ENCODE data around the gene SMIM3.
"Not testable (repeated sequence)": the region's sequence is repeated elsewhere in the genome, so short reads cannot be mapped to it uniquely, and the experiment has no call there.

The SMIM3 gene

DNA sequence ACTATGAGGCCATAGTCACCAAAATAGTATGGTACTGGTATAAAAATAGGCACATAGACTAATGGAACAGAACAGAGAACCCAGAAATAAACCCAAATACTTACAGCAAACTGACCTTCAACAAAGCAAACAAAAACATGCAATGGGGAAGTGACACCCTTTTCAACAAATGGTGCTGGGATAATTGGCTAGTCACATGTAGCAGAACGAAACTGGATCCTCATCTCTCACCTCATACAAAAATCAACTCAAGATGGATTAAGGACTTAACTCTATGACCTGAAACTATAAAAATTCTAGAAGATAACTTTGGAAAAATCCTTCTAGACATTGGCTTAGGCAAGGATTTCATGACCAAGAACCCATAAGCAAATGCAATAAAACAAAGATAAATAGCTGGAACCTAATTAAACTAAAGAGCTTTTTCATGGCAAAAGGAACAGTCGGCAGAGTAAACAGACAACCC is 14.9 kb downstream of the SMIM3 start:
- DNase-seq (ENCODE audit: low read depth) = not testable (repeated sequence)

DNA sequence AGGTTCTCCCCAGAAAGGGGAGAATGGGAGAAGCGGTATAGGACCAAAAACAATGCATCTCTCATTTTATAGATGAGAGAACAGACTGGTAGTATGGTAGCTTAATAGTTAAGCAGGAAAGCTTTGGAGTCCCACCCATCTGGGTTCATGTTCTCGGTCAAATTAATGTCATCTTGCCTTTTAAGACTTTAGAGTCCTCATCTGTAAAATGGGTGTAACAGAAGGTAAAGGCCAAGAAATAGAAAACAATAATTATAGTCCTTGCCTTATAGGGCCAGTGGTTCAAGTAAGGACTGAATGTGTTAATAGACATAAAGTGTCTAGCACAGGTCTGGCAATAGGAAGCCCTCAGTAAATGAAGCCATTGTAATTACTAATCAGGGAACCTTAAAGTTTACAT is 16.4 kb downstream of the SMIM3 start:
- DNase-seq (ENCODE audit: low read depth) = no peak

DNA sequence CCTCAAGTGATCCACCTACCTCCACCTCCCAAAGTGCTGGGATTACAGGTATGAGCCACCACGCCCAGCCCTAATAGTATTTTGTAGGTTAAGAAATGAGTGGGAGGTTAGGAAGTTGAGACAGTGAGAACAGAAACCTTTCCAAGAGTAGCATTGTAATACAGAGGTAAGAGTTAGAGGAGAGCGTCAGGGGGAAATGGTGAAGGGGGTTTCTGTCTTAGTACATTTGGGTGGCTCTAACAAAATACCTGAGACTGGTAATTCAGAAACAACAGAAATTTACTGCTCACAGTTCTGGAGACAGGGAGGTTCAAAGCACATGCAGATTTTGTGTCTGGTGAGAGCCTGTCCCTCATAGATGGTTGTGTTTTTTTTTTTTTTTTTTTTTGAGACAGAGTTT is 18.8 kb downstream of the SMIM3 start:
- no peak for DNase-seq (ENCODE audit: low read depth)

DNA sequence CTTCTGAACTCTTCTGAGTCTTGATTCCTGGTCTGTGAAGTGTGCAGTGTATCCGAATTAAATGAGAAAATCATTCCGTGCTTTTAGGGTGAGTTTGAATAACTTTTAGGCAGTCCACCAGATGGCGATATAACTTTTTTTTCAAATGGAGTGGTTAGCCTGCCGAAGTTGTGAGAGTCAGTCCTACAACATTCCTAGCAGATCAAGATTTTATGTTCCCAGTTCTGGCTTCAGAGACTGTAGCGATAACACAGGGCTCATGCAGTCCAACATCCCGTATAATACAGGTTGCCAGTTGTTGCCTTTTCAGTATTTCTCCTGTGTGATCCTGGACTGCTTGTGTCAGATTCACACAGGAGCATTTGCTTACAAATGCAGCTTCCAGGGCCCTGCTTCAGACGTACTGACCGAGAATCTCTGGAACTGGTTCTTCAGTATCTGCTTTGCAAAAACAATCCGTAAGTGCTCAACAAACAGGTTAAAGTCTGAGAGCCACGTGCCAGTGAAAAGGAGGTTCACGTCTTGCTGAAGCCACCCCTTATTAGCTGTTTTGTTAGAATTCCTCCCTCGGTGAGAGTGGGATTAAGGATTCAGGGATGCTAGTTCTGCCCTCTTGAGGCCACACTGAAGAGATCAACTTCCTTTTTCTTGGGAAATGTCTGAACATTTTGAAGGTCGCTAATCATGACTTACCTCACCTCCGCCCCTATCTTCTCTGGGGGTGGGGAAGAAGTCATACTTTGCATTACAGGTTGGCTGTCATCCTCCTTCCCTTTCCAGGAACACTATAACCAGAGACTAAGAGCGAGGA is 22.8 kb downstream of the SMIM3 start:
- DNase-seq (ENCODE audit: low read depth) = peak; percentile 43

DNA sequence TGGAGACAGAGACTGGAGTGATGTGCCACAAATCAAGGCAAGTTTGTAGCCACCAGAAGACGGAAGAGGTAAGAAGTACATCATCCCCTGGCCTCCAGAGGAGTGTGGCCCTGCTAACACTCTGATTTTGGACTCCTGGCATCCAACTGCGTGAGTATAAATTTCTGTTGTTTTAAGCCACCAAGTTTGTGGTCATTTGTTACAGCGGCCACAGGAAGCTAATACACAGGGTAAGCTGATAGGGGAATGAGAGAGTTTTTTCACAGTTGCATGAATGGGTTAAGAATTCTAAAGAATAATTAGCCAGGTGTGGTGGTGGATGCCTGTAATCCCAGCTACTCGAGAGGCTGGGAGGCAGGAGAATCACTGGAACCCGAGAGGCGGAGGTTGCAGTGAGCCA is 25.8 kb downstream of the SMIM3 start:
- DNase-seq (ENCODE audit: low read depth) = no peak

DNA sequence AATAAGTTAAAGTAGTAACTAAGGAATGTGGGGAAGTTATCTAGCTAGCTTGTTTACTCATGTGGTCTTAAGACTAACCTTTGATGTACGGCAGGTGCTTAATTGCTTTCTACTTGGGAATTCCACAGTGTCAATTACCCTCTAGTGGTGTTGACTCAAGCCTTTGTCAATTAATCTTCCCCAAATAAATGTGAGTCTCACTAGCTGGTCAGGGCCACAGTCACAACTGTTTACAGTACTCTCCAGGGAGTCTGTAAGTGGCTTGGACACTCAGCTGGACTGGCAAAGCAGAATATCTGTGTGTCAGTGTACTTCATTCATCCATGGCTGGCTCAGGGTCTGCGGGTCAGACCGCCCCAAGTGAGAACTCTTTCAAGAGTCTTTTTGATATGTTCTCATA is 30.8 kb downstream of the SMIM3 start:
- DNase-seq (ENCODE audit: low read depth) = no peak

DNA sequence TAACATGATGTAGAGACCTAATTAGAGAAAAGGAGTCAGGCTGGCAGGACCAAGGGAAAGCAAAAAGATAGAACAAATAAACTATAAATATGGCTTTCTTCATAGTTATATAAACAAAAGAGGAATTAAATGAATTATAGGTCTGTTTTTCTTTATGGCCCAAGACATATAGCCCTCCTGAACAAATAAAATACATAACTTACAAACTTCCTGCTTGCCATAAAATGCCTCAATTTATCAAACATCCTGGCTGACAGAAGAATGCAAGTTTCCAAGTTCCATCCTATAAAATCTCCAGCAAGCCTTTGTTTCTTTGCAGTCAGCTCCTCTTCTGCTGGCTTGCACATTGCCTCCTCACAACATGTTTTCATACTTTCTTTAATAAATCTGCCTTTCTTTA is 36.5 kb downstream of the SMIM3 start:
- no peak for DNase-seq (ENCODE audit: low read depth)

DNA sequence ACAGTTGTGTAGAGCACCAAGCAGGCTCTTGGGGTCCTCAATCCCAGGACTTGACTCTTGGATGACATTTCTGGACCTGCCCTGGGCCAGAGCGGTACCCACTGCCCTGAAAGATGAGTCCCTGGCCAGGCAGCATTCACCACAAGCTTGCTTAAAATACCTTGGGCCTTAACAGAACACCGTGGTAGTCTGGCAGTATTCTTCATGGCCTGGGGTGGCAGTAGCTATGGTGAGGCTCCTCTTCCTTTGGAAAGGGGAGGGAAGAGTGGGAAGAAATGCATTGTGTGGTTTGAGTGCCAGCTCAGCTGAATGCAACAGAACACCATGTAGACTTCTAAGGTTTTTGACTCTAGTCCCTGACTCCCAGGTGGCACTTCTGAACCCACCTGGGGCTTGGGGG is 38.4 kb downstream of the SMIM3 start:
- no peak for DNase-seq (ENCODE audit: low read depth)

DNA sequence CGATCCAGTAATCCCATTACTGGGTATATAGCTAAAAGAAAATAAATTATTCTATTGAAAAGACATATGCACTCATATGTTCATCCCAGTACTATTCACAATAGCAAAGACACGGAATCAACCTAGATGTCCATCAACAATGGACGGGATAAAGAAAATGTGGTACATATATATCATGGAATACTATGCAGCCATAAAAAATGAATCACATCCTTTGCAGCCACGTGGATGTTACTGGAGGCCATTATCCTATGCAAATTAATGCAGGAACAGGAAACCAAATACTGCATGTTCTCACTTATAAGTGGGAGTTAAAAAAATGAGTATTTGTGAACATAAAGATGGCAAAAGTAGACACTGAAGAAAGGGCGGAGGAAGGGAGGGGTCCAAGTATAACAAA is 51.2 kb downstream of the SMIM3 start:
- no peak for DNase-seq (ENCODE audit: low read depth)

DNA sequence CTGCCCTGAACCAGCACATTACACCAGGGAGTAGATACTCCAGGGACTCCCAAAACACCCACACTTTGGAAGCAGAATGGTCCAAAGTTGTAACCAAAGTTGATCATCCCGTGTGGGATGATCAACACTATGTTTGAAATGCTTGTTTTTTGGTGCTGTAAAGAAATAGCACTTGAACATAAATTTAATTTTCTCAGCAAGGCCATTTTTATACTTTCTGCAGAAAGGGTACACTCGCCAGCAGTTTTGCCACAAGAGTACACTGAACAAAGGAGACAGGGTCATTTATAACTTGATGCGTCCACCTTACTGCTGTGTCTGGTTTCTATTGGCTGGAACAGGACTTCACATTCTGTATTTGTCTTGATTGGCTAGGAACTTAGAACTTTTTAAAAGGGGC is 53.3 kb downstream of the SMIM3 start:
- DNase-seq (ENCODE audit: low read depth) = not testable (repeated sequence)

DNA sequence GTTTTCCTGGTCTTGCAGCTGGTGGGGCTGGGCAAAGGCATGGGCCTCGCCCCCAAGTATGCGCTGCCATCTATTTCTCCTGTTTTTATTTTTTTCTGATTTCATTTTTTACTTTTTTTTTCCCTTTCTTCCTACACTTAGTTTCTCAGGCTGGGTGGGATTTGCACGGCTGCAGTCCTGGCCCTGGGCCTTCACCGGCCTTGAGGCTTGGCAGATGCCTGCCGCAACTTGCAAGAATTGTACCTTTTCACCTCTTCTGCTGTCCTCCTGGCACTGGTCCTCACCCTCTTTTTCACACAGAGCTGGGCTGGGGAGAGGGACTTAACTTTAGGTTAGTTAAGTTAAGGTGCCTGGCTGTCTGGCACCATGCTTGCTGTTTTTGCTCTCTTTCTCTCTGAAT is 57.5 kb downstream of the SMIM3 start:
- no peak for DNase-seq (ENCODE audit: low read depth)

DNA sequence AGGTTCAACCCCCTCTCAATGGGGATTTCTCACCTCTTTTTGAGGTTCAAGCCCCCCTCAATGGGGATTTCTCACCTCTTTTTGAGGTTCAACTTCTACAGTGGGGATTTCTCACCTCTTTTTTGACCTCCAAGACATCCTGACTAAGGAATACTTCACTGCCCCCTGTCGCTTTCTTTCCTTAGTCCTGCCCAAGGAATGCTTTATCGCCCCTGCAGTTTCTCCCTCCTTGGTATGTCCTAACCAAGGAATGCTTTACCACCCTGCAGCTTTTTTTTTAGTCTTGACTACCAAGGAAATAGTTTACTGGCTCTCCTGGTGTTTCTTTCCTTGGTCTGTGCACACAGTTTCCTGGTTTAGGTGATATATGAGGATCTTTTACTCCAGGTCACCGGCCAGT is 58.1 kb downstream of the SMIM3 start:
- no peak for DNase-seq (ENCODE audit: low read depth)

DNA sequence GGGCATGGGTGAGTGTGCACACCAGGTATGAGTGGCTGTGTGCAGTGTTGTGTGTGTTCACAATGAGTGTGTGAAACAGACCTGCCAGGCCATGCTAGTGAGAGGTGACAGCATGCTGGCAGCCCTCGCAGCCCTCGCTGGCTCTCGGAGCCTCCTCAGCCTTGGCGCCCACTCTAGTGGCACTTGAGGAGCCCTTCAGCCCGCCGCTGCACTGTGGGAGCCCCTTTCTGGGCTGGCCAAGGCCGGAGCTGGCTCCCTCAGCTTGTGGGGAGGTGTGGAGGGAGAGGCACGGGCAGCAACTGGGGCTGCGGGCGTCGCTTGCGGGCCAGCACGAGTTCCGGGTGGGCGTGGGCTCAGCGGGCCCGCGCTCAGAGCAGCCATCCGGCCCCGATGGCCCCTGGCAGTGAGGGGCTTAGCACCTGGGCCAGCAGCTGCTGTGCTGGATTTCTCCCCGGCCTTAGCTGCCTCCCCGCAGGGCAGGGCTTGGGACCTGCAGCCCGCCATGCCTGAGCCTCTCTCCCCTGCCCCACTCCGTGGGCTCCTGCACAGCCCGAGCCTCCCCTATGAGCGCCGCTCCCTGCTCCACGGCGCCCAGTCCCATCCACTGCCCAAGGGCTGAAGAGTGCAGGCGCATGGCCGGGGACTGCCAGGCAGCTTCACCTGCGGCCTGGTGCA is 66.8 kb downstream of the SMIM3 start:
- not testable (repeated sequence) for DNase-seq (ENCODE audit: low read depth)

DNA sequence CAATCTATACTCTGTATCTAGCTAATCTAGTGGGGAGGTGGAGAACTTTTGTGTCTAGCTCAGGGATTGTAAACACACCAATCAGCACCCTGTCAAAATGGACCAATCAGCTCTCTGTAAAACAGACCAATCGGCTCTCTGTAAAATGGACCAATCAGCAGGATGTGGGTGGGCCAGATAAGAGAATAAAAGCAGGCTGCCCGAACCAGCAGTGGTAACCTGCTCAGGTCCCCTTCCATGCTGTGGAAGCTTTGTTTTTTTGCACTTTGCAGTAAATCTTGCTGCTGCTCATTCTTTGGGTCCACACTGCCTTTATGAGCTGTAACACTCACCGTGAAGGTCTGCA is 67.7 kb downstream of the SMIM3 start, which contains the start of gene IRGM:
Gene IRGM, plus strand, starts transcription at position 214 of the 346 bp plus-strand sequence. CDS start 1,603 bp downstream, outside the sequence.
- not testable (repeated sequence) for DNase-seq (ENCODE audit: low read depth)

Data from fibroblast of gingiva (primary cell).